NB4 (cell line): ENCODE measurements around the gene HMX3.
A peak's percentile ranks its signal among the peaks of the same experiment; 100 is the strongest.
"Not testable (repeated sequence)": the region's sequence is repeated elsewhere in the genome, so short reads cannot be mapped to it uniquely, and the experiment has no call there.

ENCODE experiments used
- DNase-seq: peaks from one replicate; pipeline ENCODE4 v3.0.0; 2010; ENCODE audit warnings: low read depth
- H3K4me3 ChIP-seq: one replicate; pipeline ENCODE4 v1.5.1; 2011; ENCODE audit warnings: mild to moderate bottlenecking, low read depth, low read length, moderate library complexity
- MYC ChIP-seq: IDR thresholded peaks from 2 replicates; pipeline ENCODE4 v1.6.1; 2011; ENCODE audit warnings: low read depth, low read length
- POLR2A ChIP-seq: IDR thresholded peaks from 2 replicates; pipeline ENCODE4 v1.6.1; 2011; ENCODE audit warnings: mild to moderate bottlenecking; ENCODE audit not compliant: insufficient read length; ENCODE audit errors: extremely low read depth
- TF ChIP-seq, protein P1 (sequence below): IDR thresholded peaks from one replicate; pipeline ENCODE4 v1.5.1; 2012; ENCODE audit warnings: low read depth, low read length
- TF ChIP-seq, protein P2 (sequence below): IDR thresholded peaks from 2 replicates; pipeline ENCODE4 v1.6.1; 2011; ENCODE audit warnings: low read depth, low read length

HMX3 gene

DNA sequence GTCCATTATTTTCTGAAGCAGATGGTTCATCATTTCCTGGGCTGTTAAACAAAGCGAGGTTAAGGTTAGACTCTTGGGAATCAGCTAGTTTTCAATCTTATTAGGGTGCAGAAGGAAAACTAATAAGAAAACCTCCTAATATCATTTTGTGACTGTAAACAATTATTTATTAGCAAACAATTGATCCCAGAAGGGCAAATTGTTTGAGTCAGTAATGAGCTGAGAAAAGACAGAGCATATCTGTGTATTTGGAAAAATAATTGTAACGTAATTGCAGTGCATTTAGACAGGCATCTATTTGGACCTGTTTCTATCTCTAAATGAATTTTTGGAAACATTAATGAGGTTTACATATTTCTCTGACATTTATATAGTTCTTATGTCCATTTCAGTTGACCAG, 28.5 kb downstream of the HMX3 start:
- no peak overlapping the region for H3K4me3 ChIP-seq
- TF ChIP-seq, protein P1, sequence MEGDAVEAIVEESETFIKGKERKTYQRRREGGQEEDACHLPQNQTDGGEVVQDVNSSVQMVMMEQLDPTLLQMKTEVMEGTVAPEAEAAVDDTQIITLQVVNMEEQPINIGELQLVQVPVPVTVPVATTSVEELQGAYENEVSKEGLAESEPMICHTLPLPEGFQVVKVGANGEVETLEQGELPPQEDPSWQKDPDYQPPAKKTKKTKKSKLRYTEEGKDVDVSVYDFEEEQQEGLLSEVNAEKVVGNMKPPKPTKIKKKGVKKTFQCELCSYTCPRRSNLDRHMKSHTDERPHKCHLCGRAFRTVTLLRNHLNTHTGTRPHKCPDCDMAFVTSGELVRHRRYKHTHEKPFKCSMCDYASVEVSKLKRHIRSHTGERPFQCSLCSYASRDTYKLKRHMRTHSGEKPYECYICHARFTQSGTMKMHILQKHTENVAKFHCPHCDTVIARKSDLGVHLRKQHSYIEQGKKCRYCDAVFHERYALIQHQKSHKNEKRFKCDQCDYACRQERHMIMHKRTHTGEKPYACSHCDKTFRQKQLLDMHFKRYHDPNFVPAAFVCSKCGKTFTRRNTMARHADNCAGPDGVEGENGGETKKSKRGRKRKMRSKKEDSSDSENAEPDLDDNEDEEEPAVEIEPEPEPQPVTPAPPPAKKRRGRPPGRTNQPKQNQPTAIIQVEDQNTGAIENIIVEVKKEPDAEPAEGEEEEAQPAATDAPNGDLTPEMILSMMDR: no peak
- TF ChIP-seq POLR2A (no peak), MYC (no peak)
- TF ChIP-seq, protein P2, sequence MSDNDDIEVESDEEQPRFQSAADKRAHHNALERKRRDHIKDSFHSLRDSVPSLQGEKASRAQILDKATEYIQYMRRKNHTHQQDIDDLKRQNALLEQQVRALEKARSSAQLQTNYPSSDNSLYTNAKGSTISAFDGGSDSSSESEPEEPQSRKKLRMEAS: no peak
- no peak for DNase-seq

DNA sequence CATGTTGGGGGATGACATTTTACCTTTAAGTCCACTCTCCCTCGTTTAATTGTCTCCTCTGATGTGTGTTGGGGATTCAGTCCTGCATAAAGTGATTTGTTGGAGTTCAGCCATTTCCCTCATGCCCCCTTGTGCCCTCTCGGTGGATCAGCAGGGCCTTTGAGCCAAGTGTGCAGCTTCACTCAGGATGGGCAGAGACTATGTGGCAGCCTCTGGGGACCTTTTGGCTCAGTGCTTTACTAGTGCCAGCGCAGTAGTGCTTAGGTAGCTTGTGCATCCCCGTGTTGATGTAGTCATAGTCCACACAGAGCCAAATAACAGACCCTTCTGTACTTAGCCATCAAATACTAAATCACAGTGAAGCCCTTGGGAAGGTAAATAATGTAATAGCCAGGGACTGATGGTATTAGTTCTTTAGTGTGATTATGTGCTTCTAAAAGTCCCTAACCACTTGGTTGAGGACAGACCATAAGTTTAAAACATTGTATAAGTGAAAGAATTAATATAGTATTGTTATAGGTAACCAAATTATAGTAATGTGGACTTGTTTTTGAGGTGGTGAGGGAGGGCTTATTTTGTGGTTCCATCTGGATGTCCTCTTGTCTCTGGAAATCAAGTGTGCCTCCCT, 29.8 kb downstream of the HMX3 start:
- no peak overlapping the region for H3K4me3 ChIP-seq
- TF ChIP-seq MYC: no peak
- TF ChIP-seq, protein P1: no peak
- TF ChIP-seq, protein P2: no peak
- no peak for TF ChIP-seq POLR2A
- DNase-seq: peak; percentile 23

DNA sequence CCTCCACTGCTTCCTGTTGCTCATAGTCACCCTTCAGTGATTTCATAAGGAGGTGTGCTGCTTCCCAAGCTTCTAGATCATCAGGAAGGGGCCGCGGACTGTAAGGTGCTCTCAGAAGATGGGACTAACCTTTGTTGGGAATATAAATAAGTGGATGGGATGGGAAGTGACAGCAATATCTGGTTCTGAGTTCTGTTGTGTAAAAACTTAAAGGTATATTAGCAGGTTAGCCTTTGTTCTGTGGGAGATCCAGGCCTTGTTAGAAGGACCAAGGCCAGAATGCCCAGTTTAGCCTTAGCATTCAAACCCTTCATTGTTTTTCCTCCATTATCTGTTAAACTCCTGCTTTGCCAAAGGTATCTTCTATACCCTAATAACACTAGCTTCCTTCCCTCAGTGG, 30.8 kb downstream of the HMX3 start:
- no peak for TF ChIP-seq POLR2A
- TF ChIP-seq, protein P1: no peak
- TF ChIP-seq, protein P2: no peak
- no peak for TF ChIP-seq MYC
- H3K4me3 ChIP-seq: no peak overlapping the region

DNA sequence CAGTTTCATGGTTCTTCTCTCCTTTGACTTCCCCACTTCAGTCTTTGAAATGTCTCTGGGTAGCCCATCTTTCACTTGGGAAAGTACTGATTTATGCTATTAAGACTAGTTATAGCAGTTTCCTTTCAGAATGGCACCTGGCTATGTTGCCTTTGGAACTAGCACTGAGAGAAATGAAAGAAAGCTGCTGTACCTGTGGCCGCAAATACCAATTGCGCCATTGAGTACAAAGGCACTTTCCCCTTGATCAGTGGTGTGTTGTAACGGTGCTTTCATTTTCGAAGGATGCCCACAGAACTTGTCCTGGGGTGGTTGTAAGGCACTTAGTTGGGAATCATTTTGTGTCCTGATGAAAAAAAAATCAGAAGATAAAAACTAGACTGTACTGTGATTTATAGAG, 35.2 kb downstream of the HMX3 start:
- H3K4me3 ChIP-seq: no peak overlapping the region
- no peak for TF ChIP-seq POLR2A
- no peak for DNase-seq

More for the DNA sequence above, 30.8 kb downstream of the HMX3 start:
- no peak for DNase-seq

DNA sequence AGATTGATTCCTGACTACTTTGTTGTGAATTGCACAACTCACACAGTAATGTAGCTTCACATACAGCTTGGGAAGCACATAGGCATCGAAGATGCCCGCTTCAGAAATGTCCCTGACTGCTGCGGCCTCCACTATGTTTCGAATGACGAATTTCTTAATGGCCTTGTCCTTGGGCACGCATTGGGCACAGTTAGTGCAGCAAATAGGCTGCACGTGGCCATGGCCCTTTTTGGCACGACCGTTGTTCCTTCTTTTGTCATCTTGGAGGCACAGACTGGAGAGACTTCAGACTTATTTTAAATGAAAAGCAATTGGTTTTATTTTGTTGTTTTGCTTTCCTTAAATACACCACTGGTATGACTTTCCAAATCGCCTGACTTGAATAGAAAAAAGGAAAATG, 35.8 kb downstream of the HMX3 start:
- H3K4me3 ChIP-seq, DNase-seq: not testable (repeated sequence)

DNA sequence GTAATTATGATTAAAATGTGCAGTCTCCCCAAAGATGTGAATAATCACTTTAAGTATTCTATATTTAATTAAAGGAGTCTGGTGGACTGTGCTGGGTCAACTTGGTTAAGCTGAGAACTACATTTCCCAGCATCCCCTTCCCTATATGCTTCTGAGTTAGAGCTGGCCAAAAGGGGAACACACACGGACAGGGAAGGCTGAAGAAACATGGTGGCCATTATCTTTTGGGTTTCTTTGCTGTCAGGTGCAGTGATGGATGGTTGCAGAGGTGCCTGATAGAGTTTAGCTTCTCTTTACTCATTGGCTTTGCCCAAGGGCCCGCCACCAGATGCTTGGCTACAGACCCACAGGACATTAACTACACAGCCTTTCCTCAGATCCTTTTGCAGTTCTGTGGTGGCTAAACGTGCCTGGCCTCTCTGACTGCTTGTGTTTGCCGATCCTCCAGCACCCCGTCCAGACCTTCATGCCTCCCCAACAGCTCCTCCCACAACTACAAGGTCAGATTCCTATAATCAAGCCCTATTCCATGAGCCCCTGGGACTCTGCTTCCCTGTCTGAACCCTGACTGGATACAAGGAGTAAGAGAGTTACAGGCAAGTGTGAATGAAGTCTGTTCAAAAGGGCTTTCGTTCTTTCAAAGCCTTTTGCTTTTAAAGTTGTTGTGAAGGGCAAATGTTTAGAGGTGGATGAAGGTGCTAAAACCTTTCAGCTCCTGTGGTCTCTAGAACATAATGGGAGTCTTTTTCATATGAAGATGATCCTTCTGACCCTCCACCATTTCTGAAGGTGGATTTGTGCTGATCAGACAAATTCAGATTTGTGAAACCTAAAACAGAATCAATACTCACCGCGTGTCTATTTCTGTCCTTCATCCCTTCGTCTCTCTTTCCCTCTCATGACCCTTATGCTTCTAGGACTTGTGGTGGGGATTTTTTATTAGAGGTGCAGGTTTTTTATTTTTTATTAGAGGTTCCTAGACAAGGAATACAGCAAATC, 39.9 kb downstream of the HMX3 start:
- DNase-seq: peak; percentile 23
- TF ChIP-seq, protein P1: no peak
- TF ChIP-seq MYC (no peak), POLR2A (no peak)
- TF ChIP-seq, protein P2: no peak
- no peak overlapping the region for H3K4me3 ChIP-seq

DNA sequence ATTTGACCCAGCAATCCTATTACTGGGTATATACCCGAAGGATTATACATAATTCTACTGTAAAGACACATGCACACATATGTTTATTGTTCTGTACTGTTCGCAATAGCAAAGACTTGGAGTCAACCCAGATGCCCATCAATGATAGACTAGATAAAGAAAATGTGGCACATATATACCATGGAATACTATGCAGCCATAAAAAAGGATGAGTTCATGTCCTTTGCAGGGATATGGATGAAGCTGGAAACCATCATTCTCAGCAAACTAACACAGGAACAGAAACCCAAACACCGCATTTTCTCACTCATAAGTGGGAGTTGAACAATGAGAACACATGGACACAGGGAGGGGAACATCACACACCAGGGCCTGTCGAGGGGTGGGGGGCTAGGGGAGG, 42.6 kb downstream of the HMX3 start:
- not testable (repeated sequence) for H3K4me3 ChIP-seq, DNase-seq
